Heart left ventricle (tissue), 13 donors: ENCODE data around the gene ELAVL3.
A peak's percentile ranks its signal among the peaks of the same experiment; 100 is the strongest.

Experiments
- POLR2A ChIP-seq, 2 donors: fragments of 450-650 bp; IDR thresholded peaks; one replicate each; pipeline ENCODE4 v1.6.1; 2017; ENCODE audit warnings: antibody characterized with exemption in 2 of 2, mild to moderate bottlenecking in 2 of 2, moderate library complexity in 2 of 2
- TF ChIP-seq, protein P1 (sequence below), 12 donors: fragments of 200-600 bp; sonication (generic) in 4 of 12; IDR thresholded peaks; one replicate each; pipeline versions ENCODE4 v1.5.0 to v1.8.0; 2018 to 2022; ENCODE audit warnings: antibody characterized with exemption in 12 of 12, mild to moderate bottlenecking in 5 of 12
- donor health status: ischemic (EF 13 %, LVEDD 7.1; RV severe dilation, severe dysfunction).
- donor health status: DM: no; HTN: yes; CAD: no.
- donor health status: DM: no; HTN: no; CAD: no.
- donor health status: ischemic (EF 25% LVEDD 6.9; RV normal size, moderate dysfunction).
- donor health status: ischemic (EF 25% LVEDD 5.7; RV mildly dilated, moderate dysfunction).
- donor health status: ischemic (EF 35%, LVEDD 5.7; RV mildly dilated, moderate dysfunction).
- donor health status: nonischemic (EF 11% LVEDD 7.7; RV severe dilation, severe dysfunction).
- donor health status: DM: yes; HTN: yes; CAD: no.
- donor health status: PGD.
- donor health status: ischemic (EF 29% LVEDD 5.4; RV normal size, mild dysfunction).
- donor health status: nonischemic (EF 23%, LVEDD 6.1; RV moderate dilation, normal function).

DNA sequence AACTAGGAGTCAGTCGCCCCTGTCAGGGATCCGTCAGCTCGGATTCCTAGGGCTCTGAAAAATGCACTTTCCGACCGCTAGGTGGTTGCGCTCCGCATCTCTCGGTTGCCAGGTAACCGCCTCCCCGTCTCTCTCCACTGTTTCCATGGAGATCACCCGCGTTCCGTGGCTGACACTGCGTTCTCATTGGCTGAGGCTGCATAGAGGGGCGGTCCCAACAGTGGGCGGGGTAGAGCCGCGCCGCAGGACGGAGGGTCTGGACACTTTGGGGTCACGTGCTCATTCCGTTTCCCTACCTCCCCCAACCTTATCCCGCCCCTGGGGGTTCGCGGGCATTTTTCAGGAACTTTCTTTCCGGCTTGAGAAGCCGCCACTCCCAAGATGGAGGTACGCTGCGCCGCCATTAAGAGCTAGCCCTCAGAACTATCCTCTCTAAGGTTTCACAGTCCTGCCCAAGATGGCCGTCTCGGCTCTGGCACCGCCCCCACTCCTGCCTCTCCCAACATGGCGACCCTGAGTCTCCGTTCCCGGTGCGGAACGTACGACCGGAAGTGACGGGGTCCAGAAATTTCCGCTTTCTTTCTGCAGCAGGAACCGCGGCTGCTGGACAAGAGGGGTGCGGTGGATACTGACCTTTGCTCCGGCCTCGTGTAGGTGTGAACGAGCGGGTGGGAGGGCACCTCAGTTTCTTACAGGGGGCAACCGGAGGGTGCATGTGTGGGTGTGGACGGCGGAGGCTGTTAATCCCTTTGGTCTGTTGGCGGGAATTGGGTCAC is 45.6 kb downstream of the ELAVL3 start, which contains the start of the genes ODAD3 and PRKCSH:
- TF ChIP-seq, protein P1, sequence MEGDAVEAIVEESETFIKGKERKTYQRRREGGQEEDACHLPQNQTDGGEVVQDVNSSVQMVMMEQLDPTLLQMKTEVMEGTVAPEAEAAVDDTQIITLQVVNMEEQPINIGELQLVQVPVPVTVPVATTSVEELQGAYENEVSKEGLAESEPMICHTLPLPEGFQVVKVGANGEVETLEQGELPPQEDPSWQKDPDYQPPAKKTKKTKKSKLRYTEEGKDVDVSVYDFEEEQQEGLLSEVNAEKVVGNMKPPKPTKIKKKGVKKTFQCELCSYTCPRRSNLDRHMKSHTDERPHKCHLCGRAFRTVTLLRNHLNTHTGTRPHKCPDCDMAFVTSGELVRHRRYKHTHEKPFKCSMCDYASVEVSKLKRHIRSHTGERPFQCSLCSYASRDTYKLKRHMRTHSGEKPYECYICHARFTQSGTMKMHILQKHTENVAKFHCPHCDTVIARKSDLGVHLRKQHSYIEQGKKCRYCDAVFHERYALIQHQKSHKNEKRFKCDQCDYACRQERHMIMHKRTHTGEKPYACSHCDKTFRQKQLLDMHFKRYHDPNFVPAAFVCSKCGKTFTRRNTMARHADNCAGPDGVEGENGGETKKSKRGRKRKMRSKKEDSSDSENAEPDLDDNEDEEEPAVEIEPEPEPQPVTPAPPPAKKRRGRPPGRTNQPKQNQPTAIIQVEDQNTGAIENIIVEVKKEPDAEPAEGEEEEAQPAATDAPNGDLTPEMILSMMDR (IDR thresholded peaks at IDR 0.05) = peak; percentile 69 to 90 (median 87)
- TF ChIP-seq POLR2A (IDR thresholded peaks at IDR 0.05) = peak in 1 of 2 donors; percentile 53
